SK-N-SH (cell line): ENCODE data around the gene NR1H4. TPM values are rescaled to one million over a fixed set of nuclear protein-coding genes. Genes with fewer than 3 reads are reported as not detected.

ENCODE experiments used
- CTCF ChIA-PET: fragments of 300-600, 350-600 bp; formaldehyde crosslinking; extraction: SDS; loops from one replicate; lab custom pipeline; 2021; lab: Yijun Ruan, JAX
- POLR2A ChIA-PET: fragments of 350-600 bp; sonication (Branson Sonifier 250); formaldehyde crosslinking; extraction: SDS; loops from one replicate; lab custom pipeline; 2020; ENCODE audit warnings: antibody characterized with exemption, inconsistent platforms; lab: Yijun Ruan, JAX
- DNase-seq: peaks from one replicate; pipeline ENCODE4 v3.0.0; 2012
- H2AFZ ChIP-seq: fragments of 200-600 bp; sonication (generic); 2 replicates; pipeline ENCODE4 v1.8.1; 2016; ENCODE audit warnings: antibody characterized with exemption, mild to moderate bottlenecking, low read depth
- H3F3A ChIP-seq: fragments of 200-600 bp; sonication (generic); replicated peaks from 2 replicates; pipeline ENCODE3; 2016; ENCODE audit warnings: antibody characterized with exemption, mild to moderate bottlenecking; ENCODE audit not compliant: insufficient read depth
- H3K27ac ChIP-seq, 2 experiments: fragments of 200-500 bp in 1 of 2; fragments of 200-600 bp in 1 of 2; sonication (Bioruptor generic) in 1 of 2; sonication (generic), shearing (Covaris generic) in 1 of 2; 2 replicates each; pipeline versions ENCODE4 v1.5.1 to v1.6.1; 2014 to 2016; ENCODE audit warnings: low read depth in 2 of 2, inconsistent platforms in 1 of 2, low read length in 1 of 2, mild to moderate bottlenecking in 1 of 2, mixed read lengths in 1 of 2
- H3K27me3 ChIP-seq: fragments of 200-600 bp; sonication (generic), shearing (Covaris generic); 2 replicates; pipeline ENCODE4 v1.6.1; 2016; ENCODE audit warnings: mixed run types; ENCODE audit not compliant: insufficient read depth
- H3K36me3 ChIP-seq, 2 experiments: fragments of 200-500 bp in 1 of 2; fragments of 200-600 bp in 1 of 2; sonication (Bioruptor generic) in 1 of 2; sonication (generic) in 1 of 2; replicated peaks in 1 of 2; 2 replicates each; pipeline versions ENCODE3 to v1.5.1; 2014 to 2016; ENCODE audit warnings: low read length in 1 of 2, mild to moderate bottlenecking in 1 of 2; ENCODE audit not compliant: insufficient read depth in 2 of 2, control insufficient read depth in 1 of 2
- H3K4me1 ChIP-seq, 2 experiments: fragments of 200-500 bp in 1 of 2; fragments of 200-600 bp in 1 of 2; sonication (Bioruptor generic) in 1 of 2; sonication (generic), shearing (Covaris generic) in 1 of 2; 2 replicates each; pipeline versions ENCODE4 v1.5.1 to v1.6.1; 2014 to 2016; ENCODE audit warnings: low read depth in 1 of 2, low read length in 1 of 2, mixed run types in 1 of 2; ENCODE audit not compliant: insufficient read depth in 2 of 2, control insufficient read depth in 1 of 2
- H3K4me2 ChIP-seq: fragments of 200-600 bp; sonication (generic), shearing (Covaris generic); 2 replicates; pipeline ENCODE4 v1.6.1; 2017; ENCODE audit warnings: mixed run types
- H3K4me3 ChIP-seq, 2 experiments: fragments of 200-500 bp in 1 of 2; fragments of 200-600 bp in 1 of 2; sonication (Bioruptor generic) in 1 of 2; sonication (generic), shearing (Covaris generic) in 1 of 2; 2 replicates each; pipeline versions ENCODE4 v1.5.1 to v1.8.1; 2014 to 2016; ENCODE audit warnings: low read depth in 2 of 2, inconsistent platforms in 1 of 2, low read length in 1 of 2, mild to moderate bottlenecking in 1 of 2, mixed read lengths in 1 of 2, moderate library complexity in 1 of 2
- H3K79me2 ChIP-seq: fragments of 200-600 bp; sonication (generic); 2 replicates; pipeline ENCODE4 v1.8.1; 2017; ENCODE audit warnings: mild to moderate bottlenecking; ENCODE audit not compliant: insufficient read depth
- H3K9ac ChIP-seq: fragments of 200-600 bp; sonication (generic); 2 replicates; pipeline ENCODE4 v1.6.1; 2017; ENCODE audit warnings: mixed run types
- H3K9me2 ChIP-seq: fragments of 200-600 bp; sonication (generic); 2 replicates; pipeline ENCODE4 v1.6.1; 2017; ENCODE audit warnings: mixed run types
- H3K9me3 ChIP-seq: fragments of 200-600 bp; sonication (generic); 2 replicates; pipeline ENCODE4 v1.6.1; 2017; ENCODE audit warnings: mixed run types, mild to moderate bottlenecking, moderate library complexity
- H4K20me1 ChIP-seq: fragments of 200-600 bp; sonication (generic); 2 replicates; pipeline ENCODE4 v1.6.1; 2017; ENCODE audit warnings: mild to moderate bottlenecking, mixed run types; ENCODE audit not compliant: insufficient read depth
- ELF1 ChIP-seq: IDR thresholded peaks from 2 replicates; pipeline ENCODE4 v1.4.0; 2012
- EP300 ChIP-seq, 2 experiments: IDR thresholded peaks; 2 replicates each; pipeline versions ENCODE4 v1.4.0 to v1.6.1; 2012; ENCODE audit warnings: borderline replicate concordance in 1 of 2, low read depth in 1 of 2, low read length in 1 of 2
- EZH2phosphoT487 ChIP-seq: fragments of 200-600 bp; sonication (generic); IDR thresholded peaks from 2 replicates; pipeline ENCODE4 v1.6.1; 2017; ENCODE audit warnings: low read depth, mixed run types, mild to moderate bottlenecking, antibody characterized with exemption, moderate library complexity, borderline replicate concordance
- FOSL2 ChIP-seq: IDR thresholded peaks from 2 replicates; pipeline ENCODE4 v1.4.0; 2012; ENCODE audit warnings: low read depth, mild to moderate bottlenecking, moderate library complexity, borderline replicate concordance
- FOXJ3 ChIP-seq: sonication (generic); formaldehyde crosslinking; IDR thresholded peaks from 2 replicates; pipeline ENCODE4 v1.5.1; 2020; ENCODE audit warnings: mild to moderate bottlenecking, missing genetic modification reagents
- FOXM1 ChIP-seq: IDR thresholded peaks from 2 replicates; pipeline ENCODE4 v1.4.0; 2012; ENCODE audit warnings: low read depth, mild to moderate bottlenecking
- JUND ChIP-seq: IDR thresholded peaks from 2 replicates; pipeline ENCODE4 v1.4.0; 2012
- MAX ChIP-seq: IDR thresholded peaks from 2 replicates; pipeline ENCODE4 v1.4.0; 2012; ENCODE audit warnings: low read depth
- NFIC ChIP-seq: IDR thresholded peaks from 2 replicates; pipeline ENCODE4 v1.4.0; 2012; ENCODE audit warnings: borderline replicate concordance
- NRF1 ChIP-seq: IDR thresholded peaks from 2 replicates; pipeline ENCODE4 v1.6.1; 2012; ENCODE audit warnings: low read depth, mild to moderate bottlenecking, low read length
- RAD21 ChIP-seq: IDR thresholded peaks from 2 replicates; pipeline ENCODE4 v1.6.1; 2012; ENCODE audit warnings: mild to moderate bottlenecking, low read length
- SIN3A ChIP-seq: IDR thresholded peaks from 2 replicates; pipeline ENCODE4 v1.6.1; 2012; ENCODE audit warnings: low read depth, mild to moderate bottlenecking, low read length, moderate library complexity, borderline replicate concordance
- TAF1 ChIP-seq: IDR thresholded peaks from 2 replicates; pipeline ENCODE4 v1.6.1; 2012; ENCODE audit warnings: low read depth, mild to moderate bottlenecking, low read length, moderate library complexity, borderline replicate concordance
- USF2 ChIP-seq: fragments of 150-350 bp; IDR thresholded peaks from 2 replicates; pipeline ENCODE4 v1.6.1; 2017; ENCODE audit warnings: antibody characterized with exemption, low read length, low read depth, borderline replicate concordance
- WGBS: methylation state at CpG from one replicate; pipeline ENCODE4 v1.1.6; 2017; ENCODE audit warnings: low lambda C conversion rate; 5-methylcytosine and 5-hydroxymethylcytosine counted together
- polyA plus RNA-seq, 3 experiments: library from polyadenylated mRNA; depleted of rRNA; stranded (reverse); fragments of >200 nt; gene quantifications; 2 replicates each; pipeline ENCODE4 v1.2.3, GENCODE V29; 2012
- TF ChIP-seq, protein P1 (sequence below): fragments of 150-350 bp; IDR thresholded peaks from 2 replicates; pipeline ENCODE4 v1.6.1; 2016; ENCODE audit warnings: mild to moderate bottlenecking, low read depth, low read length
- TF ChIP-seq, protein P2 (sequence below): IDR thresholded peaks from 2 replicates; pipeline ENCODE4 v1.4.0; 2012; ENCODE audit warnings: low read depth, borderline replicate concordance
- TF ChIP-seq, protein P3 (sequence below): IDR thresholded peaks from 2 replicates; pipeline ENCODE4 v1.4.0; 2012; ENCODE audit warnings: low read depth, borderline replicate concordance
- TF ChIP-seq, protein P4 (sequence below): IDR thresholded peaks from 2 replicates; pipeline ENCODE4; 2012

Gene NR1H4
- polyA plus RNA-seq, 1 of the 3 experiments (the other 2 are of a cell fraction) = not detected

DNA sequence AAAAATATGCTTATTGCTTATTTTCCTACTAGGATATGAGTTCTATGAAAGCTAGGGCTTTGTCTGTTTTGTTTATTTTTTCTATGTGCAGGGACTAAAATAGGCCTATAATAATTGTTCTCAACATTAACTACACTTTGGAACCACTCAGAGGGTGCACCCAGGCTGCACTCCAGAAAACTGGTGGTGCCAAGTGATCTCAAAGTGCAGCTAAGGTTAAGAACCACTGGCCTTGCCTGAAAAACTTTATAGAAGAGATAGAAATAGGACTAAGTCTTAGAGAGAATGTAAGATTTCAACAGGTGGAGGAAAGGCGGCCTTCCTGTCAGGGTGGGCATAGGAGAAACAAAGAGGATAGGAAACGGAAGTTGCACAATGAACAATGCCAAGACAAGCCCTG, 37.7 kb upstream of the NR1H4 start:
- Histone ChIP-seq H3K4me2 (no peak overlapping the region), H4K20me1 (no peaks in the 10 kb centered on the region), H2AFZ (no peak overlapping the region), H3K36me3 (no peaks in the 10 kb centered on the region), H3K9me2 (no peaks in the 10 kb centered on the region), H3F3A (no peaks in the 10 kb centered on the region), H3K79me2 (no peaks in the 10 kb centered on the region), H3K9me3 (no peaks in the 10 kb centered on the region), H3K9ac (no peak overlapping the region), H3K4me1 (no peaks in the 10 kb centered on the region), H3K27me3 (no peaks in the 10 kb centered on the region), H3K4me3 (no peak overlapping the region), H3K27ac (no peak overlapping the region)
- no peak for DNase-seq
- 51% methylated on average over 2 of the region's 2 CpGs for WGBS
- ChIA-PET CTCF (interaction anchor here (0.7 kb wide), 1 partner anchor 130 kb away, joined by 3 read pairs; no protein-coding TSS in a partner anchor), POLR2A (no interaction called here)
- no peak for TF ChIP-seq RAD21
- TF ChIP-seq SIN3A = no peak
- no peak for TF ChIP-seq NFIC
- TF ChIP-seq USF2 = no peak
- TF ChIP-seq, protein P1, sequence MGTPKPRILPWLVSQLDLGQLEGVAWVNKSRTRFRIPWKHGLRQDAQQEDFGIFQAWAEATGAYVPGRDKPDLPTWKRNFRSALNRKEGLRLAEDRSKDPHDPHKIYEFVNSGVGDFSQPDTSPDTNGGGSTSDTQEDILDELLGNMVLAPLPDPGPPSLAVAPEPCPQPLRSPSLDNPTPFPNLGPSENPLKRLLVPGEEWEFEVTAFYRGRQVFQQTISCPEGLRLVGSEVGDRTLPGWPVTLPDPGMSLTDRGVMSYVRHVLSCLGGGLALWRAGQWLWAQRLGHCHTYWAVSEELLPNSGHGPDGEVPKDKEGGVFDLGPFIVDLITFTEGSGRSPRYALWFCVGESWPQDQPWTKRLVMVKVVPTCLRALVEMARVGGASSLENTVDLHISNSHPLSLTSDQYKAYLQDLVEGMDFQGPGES = no peak
- no peak for TF ChIP-seq TAF1
- TF ChIP-seq ELF1 = no peak
- TF ChIP-seq FOSL2 = no peak
- TF ChIP-seq EZH2phosphoT487 = no peak
- no peak for TF ChIP-seq MAX
- TF ChIP-seq FOXM1 = no peak

- no peak for DNase-seq
- no peak overlapping the region for H3K4me3 ChIP-seq
- H3K27me3 ChIP-seq = no peaks in the 10 kb centered on the region
- no peak overlapping the region for H3K27ac ChIP-seq
- 43% methylated on average over 5 of the region's 6 CpGs for WGBS
- H3K79me2 ChIP-seq = no peaks in the 10 kb centered on the region
- POLR2A ChIA-PET = no interaction called here
- H3K36me3 ChIP-seq = no peaks in the 10 kb centered on the region
- H4K20me1 ChIP-seq = no peaks in the 10 kb centered on the region
- CTCF ChIA-PET = interaction anchor here (1.2 kb wide), 1 partner anchor 28 kb away, joined by 3 read pairs; no protein-coding TSS in a partner anchor
- H3K9ac ChIP-seq = no peak overlapping the region
- H3F3A ChIP-seq = no peaks in the 10 kb centered on the region
- H3K4me2 ChIP-seq = no peak overlapping the region
- H3K9me2 ChIP-seq = no peaks in the 10 kb centered on the region
- no peaks in the 10 kb centered on the region for H3K9me3 ChIP-seq
- TF ChIP-seq ELF1 (no peak), JUND (no peak), NFIC (no peak), NRF1 (no peak), USF2 (no peak), RAD21 (no peak), EP300 (IDR thresholded peaks at IDR 0.05; ENCODE audit: borderline replicate concordance in 1 of 2, low read depth in 1 of 2, low read length in 1 of 2) (no peak), FOXJ3 (CRISPR knock-in tag) (no peak)
- TF ChIP-seq, protein P2, sequence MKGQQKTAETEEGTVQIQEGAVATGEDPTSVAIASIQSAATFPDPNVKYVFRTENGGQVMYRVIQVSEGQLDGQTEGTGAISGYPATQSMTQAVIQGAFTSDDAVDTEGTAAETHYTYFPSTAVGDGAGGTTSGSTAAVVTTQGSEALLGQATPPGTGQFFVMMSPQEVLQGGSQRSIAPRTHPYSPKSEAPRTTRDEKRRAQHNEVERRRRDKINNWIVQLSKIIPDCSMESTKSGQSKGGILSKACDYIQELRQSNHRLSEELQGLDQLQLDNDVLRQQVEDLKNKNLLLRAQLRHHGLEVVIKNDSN = no peak
- TF ChIP-seq, protein P3, sequence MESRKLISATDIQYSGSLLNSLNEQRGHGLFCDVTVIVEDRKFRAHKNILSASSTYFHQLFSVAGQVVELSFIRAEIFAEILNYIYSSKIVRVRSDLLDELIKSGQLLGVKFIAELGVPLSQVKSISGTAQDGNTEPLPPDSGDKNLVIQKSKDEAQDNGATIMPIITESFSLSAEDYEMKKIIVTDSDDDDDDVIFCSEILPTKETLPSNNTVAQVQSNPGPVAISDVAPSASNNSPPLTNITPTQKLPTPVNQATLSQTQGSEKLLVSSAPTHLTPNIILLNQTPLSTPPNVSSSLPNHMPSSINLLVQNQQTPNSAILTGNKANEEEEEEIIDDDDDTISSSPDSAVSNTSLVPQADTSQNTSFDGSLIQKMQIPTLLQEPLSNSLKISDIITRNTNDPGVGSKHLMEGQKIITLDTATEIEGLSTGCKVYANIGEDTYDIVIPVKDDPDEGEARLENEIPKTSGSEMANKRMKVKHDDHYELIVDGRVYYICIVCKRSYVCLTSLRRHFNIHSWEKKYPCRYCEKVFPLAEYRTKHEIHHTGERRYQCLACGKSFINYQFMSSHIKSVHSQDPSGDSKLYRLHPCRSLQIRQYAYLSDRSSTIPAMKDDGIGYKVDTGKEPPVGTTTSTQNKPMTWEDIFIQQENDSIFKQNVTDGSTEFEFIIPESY = no peak
- TF ChIP-seq, protein P4, sequence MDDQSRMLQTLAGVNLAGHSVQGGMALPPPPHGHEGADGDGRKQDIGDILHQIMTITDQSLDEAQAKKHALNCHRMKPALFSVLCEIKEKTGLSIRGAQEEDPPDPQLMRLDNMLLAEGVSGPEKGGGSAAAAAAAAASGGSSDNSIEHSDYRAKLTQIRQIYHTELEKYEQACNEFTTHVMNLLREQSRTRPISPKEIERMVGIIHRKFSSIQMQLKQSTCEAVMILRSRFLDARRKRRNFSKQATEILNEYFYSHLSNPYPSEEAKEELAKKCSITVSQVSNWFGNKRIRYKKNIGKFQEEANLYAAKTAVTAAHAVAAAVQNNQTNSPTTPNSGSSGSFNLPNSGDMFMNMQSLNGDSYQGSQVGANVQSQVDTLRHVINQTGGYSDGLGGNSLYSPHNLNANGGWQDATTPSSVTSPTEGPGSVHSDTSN = no peak
- H2AFZ ChIP-seq = no peak overlapping the region
- H3K4me1 ChIP-seq = no peaks in the 10 kb centered on the region
These were observed 36.4 kb upstream of the NR1H4 start for GRCh38 chr12:100437038-100437841.
